A549 (cell line): ENCODE measurements around the gene IL4R.

Source experiments
- EP300 ChIP-seq, 2 experiments: fragments of >200 bp; sonication (Bioruptor Twin); formaldehyde crosslinking; IDR thresholded peaks; 2 replicates in 1 of 2; 3 replicates in 1 of 2; pipeline ENCODE4 v1.6.1; 2016 to 2017
- FOSB ChIP-seq: fragments of 250-450 bp; sonication (Bioruptor Pico); IDR thresholded peaks from 2 replicates; pipeline ENCODE4 v1.5.0; 2020; ENCODE audit warnings: mild to moderate bottlenecking, moderate library complexity
- POLR2A ChIP-seq: IDR thresholded peaks from 2 replicates; pipeline ENCODE4 v1.6.1; 2012; ENCODE audit warnings: mild to moderate bottlenecking, low read length
- TF ChIP-seq, protein P1 (sequence below): fragments of >200 bp; sonication (Bioruptor Twin); formaldehyde crosslinking; IDR thresholded peaks from 3 replicates; pipeline ENCODE4 v1.5.1; 2016

DNA sequence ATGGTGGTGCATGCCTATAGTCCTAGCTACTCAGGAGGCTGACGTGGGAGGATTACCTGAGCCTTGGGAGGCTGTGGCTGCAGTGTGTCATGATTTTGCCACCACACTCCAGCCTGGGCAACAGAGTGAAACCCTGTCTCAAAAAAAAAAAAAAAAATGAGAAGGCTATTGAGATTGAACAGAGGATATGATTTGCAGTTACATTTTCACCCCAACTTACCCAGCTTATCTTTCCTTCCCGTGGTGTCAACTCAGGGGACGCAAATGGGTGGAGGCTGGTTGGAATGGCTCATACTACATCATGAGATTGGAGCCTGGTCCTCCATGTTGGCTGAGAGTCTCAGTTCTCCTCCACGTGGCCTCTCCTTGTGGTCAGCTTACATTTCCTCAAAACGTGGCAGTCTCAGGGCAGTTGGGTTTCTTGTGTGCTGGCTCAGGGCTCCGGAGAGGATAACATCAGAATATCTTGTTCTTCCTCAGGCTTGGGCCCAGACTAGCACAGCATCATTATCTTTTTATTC is 28.0 kb upstream of the IL4R start:
- TF ChIP-seq POLR2A, result no peak
- TF ChIP-seq EP300 (IDR thresholded peaks at IDR 0.05), result no peak
- no peak for TF ChIP-seq FOSB (CRISPR knock-in tag)
- TF ChIP-seq, protein P1, sequence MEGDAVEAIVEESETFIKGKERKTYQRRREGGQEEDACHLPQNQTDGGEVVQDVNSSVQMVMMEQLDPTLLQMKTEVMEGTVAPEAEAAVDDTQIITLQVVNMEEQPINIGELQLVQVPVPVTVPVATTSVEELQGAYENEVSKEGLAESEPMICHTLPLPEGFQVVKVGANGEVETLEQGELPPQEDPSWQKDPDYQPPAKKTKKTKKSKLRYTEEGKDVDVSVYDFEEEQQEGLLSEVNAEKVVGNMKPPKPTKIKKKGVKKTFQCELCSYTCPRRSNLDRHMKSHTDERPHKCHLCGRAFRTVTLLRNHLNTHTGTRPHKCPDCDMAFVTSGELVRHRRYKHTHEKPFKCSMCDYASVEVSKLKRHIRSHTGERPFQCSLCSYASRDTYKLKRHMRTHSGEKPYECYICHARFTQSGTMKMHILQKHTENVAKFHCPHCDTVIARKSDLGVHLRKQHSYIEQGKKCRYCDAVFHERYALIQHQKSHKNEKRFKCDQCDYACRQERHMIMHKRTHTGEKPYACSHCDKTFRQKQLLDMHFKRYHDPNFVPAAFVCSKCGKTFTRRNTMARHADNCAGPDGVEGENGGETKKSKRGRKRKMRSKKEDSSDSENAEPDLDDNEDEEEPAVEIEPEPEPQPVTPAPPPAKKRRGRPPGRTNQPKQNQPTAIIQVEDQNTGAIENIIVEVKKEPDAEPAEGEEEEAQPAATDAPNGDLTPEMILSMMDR, result no peak
